ENCODE results near the gene HLA-B. TPM values are rescaled to one million over a fixed set of nuclear protein-coding genes. Genes with fewer than 3 reads are reported as not detected.
"Not testable (repeated sequence)": the region's sequence is repeated elsewhere in the genome, so short reads cannot be mapped to it uniquely, and the experiment has no call there.

HLA-B gene
- total RNA-seq, 4 donors from 2014 or later, result 328 to 1,292 (median 594) TPM

GRCh38 chr6:31375699-31376098 is 18.7 kb upstream of the HLA-B start:
- Histone ChIP-seq H3K4me1 (no peaks in the 10 kb centered on the region), H3K27me3 (no peaks in the 10 kb centered on the region), H3K4me3 (replicated peaks in 1 of 3) (no peak overlapping the region), H3K36me3 (no peaks in the 10 kb centered on the region), H3K9me3 (no peaks in the 10 kb centered on the region), H3K27ac (no peak overlapping the region)
- TF ChIP-seq CTCF (IDR thresholded peaks at IDR 0.05), result no peak
- TF ChIP-seq POLR2A (IDR thresholded peaks at IDR 0.05), result no peak
- intact Hi-C loops (cut with DNase I), result no loop called here
- no peak for DNase-seq

GRCh38 chr6:31374118-31374517 is 17.1 kb upstream of the HLA-B start:
- H3K27me3 ChIP-seq; intact Hi-C loops (cut with DNase I); H3K27ac ChIP-seq; H3K9me3 ChIP-seq; H3K4me3 ChIP-seq (replicated peaks in 1 of 3); H3K36me3 ChIP-seq; H3K4me1 ChIP-seq: not testable (repeated sequence)
- 20 to 22% methylated on average over 7 to 8 of the region's 8 CpGs for WGBS, 2 donors
- TF ChIP-seq CTCF (IDR thresholded peaks at IDR 0.05), result peak in 1 of 6 experiments; percentile 20
- DNase-seq, result peak in 1 of 2 donors; percentile 18

- WGBS, 2 donors, result 66 to 81% methylated on average over 2 of the region's 2 CpGs
- H3K4me1 ChIP-seq, result no peaks in the 10 kb centered on the region
- intact Hi-C loops (cut with DNase I), result loop anchor here (5.0 kb wide), 1 partner anchor 171 kb away; no protein-coding TSS in a partner anchor
Measured at GRCh38 chr6:31368461-31368860, 11.5 kb upstream of the HLA-B start.

GRCh38 chr6:31366693-31367470 is 9.9 kb upstream of the HLA-B start:
- Histone ChIP-seq H3K4me3 (replicated peaks in 1 of 3) (no peak overlapping the region), H3K4me1 (no peaks in the 10 kb centered on the region), H3K27me3 (no peaks in the 10 kb centered on the region), H3K27ac (no peak overlapping the region), H3K36me3 (no peaks in the 10 kb centered on the region), H3K9me3 (no peaks in the 10 kb centered on the region)
- DNase-seq, result peak; percentile 79 to 85
- TF ChIP-seq POLR2A (IDR thresholded peaks at IDR 0.05), result no peak
- TF ChIP-seq CTCF (IDR thresholded peaks at IDR 0.05), result peak; percentile 87 to 93 (median 90)
- WGBS, 2 donors, result 5 to 6% methylated on average over 28 to 29 of the region's 30 CpGs
- intact Hi-C loops (cut with DNase I), result loop anchor here (2.0 to 5.0 kb wide), 2 partner anchors 170 to 228 kb away; partner anchors contain the start of gene PSORS1C2

More at GRCh38 chr6:31368461-31368860, 11.5 kb upstream of the HLA-B start:
- Histone ChIP-seq H3K4me3 (replicated peaks in 1 of 3) (no peak overlapping the region), H3K36me3 (no peaks in the 10 kb centered on the region), H3K27ac (no peak overlapping the region), H3K27me3 (no peaks in the 10 kb centered on the region), H3K9me3 (no peaks in the 10 kb centered on the region)
- DNase-seq, result no peak
- TF ChIP-seq CTCF (IDR thresholded peaks at IDR 0.05) (no peak), POLR2A (IDR thresholded peaks at IDR 0.05) (no peak)

- intact Hi-C loops (cut with DNase I), result loop anchor here (2.0 to 5.0 kb wide), 2 partner anchors 169 to 227 kb away; partner anchors contain the start of gene PSORS1C2
Measured at GRCh38 chr6:31365864-31366263, 8.9 kb upstream of the HLA-B start.

More at GRCh38 chr6:31365864-31366263, 8.9 kb upstream of the HLA-B start:
- TF ChIP-seq CTCF (IDR thresholded peaks at IDR 0.05) (no peak), POLR2A (IDR thresholded peaks at IDR 0.05) (no peak)
- H3K4me1 ChIP-seq, result no peaks in the 10 kb centered on the region
- no peaks in the 10 kb centered on the region for H3K36me3 ChIP-seq
- WGBS, 2 donors, result 87 to 91% methylated on average over 5 of the region's 5 CpGs
- no peaks in the 10 kb centered on the region for H3K9me3 ChIP-seq
- no peak overlapping the region for H3K4me3 ChIP-seq (replicated peaks in 1 of 3)
- no peak overlapping the region for H3K27ac ChIP-seq
- H3K27me3 ChIP-seq, result no peaks in the 10 kb centered on the region
- no peak for DNase-seq

Measured in thyroid gland (tissue), 4 donors.